ENCODE data around the gene MVP. TPM values are rescaled to one million over a fixed set of nuclear protein-coding genes. Genes with fewer than 3 reads are reported as not detected.

Gene MVP
- total RNA-seq, 1 experiment from 2014 or later: 75.1 TPM

DNA sequence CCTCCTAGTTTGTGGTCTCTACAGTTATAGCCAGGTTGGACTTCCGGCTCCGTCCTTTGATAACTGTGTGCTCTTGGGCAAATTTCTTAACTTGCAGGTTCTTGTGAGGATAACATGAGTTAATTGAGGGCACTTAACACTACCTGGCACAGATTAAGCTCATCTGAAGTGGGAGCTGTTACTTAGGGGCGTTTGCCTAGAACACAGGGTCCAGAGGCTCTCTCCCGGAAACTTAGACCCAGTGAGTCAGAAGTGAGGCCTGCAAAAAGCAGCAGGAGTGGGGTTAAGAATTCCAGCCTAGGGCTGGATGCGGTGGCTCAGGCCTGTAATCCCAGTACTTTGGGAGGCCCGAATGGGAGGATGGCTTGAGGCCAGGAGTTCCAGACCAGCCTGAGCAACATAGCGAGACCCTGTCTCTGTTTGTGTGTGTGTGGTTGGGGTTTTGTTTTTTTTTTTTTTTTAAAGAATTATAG, 1.4 kb downstream of the MVP start:
- no peaks in the 10 kb centered on the region for H3K9me3 ChIP-seq (ENCODE audit: control insufficient read depth in 1 of 2, insufficient read depth in 1 of 2, low read depth in 1 of 2, low read length in 2 of 2)
- CTCF ChIA-PET: interaction anchor here (0.9 to 3.3 kb wide), 2 partner anchors 27 to 211 kb away, joined by 3 to 28 read pairs; no protein-coding TSS in a partner anchor
- peaks cover 74% of the 10 kb centered on the region for H3K79me2 ChIP-seq (ENCODE audit: insufficient read depth, low read length)
- POLR2A ChIA-PET: interaction anchor here (1.2 to 4.3 kb wide), 4 partner anchors 17 to 199 kb away, joined by 3 to 14 read pairs (median 7); partner anchors contain the start of gene SEZ6L2
- peak overlapping the region; percentile 74 to 86 for H3K4me3 ChIP-seq (replicated peaks in 1 of 2; ENCODE audit: low read depth in 1 of 2, low read length in 2 of 2)
- DNase-seq (ENCODE audit: low read depth, low spot score): peak; percentile 70
- RAD21 ChIA-PET (ENCODE audit: low non-redundant PET in 1 of 2, low total read pairs in 2 of 2, uncharacterized antibody in 2 of 2, unreplicated experiment in 2 of 2): interaction anchor here in 1 of 2 experiments (0.6 to 0.7 kb wide), 2 partner anchors 13 to 117 kb away, joined by 4 to 7 read pairs; no protein-coding TSS in a partner anchor
- no peaks in the 10 kb centered on the region for H3K9me2 ChIP-seq (ENCODE audit: insufficient read depth)
- peak overlapping the region; percentile 98 for H3K27ac ChIP-seq (ENCODE audit: low read depth, low read length)
- peaks cover 0 to 8% of the 10 kb centered on the region in 2 experiments; a peak in 2 of 4 replicates for H3K36me3 ChIP-seq (ENCODE audit: control insufficient read depth in 1 of 2, insufficient read depth in 2 of 2, low read length in 2 of 2)
- no TSS peak for BruUV-seq (replicated peaks)
- H2AFZ ChIP-seq (ENCODE audit: low read depth, low read length, poor library complexity, severe bottlenecking): no peak overlapping the region
- H3K4me2 ChIP-seq (ENCODE audit: low read length): peak overlapping the region; percentile 78
- peaks cover 70 to 99% of the 10 kb centered on the region in 2 experiments for H3K4me1 ChIP-seq (ENCODE audit: control insufficient read depth in 1 of 2, insufficient read depth in 2 of 2, low read length in 2 of 2)
- H4K20me1 ChIP-seq (ENCODE audit: insufficient read depth): no peaks in the 10 kb centered on the region; the same call in 1 of the 2 replicates
- ATAC-seq: peak; percentile 49
- peak overlapping the region; percentile 67 for H3K9ac ChIP-seq (ENCODE audit: low read length)
- TF ChIP-seq ZFX (IDR thresholded peaks at IDR 0.05): peak; percentile 37; the same call in 1 of the 2 replicates
- no peak for TF ChIP-seq FOSL1 (IDR thresholded peaks at IDR 0.05; ENCODE audit: low read depth)
- intact Hi-C loops (cut with micrococcal nuclease): loop anchor here (2.0 kb wide), 1 partner anchor 199 kb away; no protein-coding TSS in a partner anchor
- H3K27me3 ChIP-seq (ENCODE audit: insufficient read depth, low read length): no peaks in the 10 kb centered on the region

GRCh38 chr16:29824589-29825144, 4.4 kb downstream of the MVP start:
- Histone ChIP-seq H3K27ac (ENCODE audit: low read depth, low read length) (peak overlapping the region; percentile 98), H3K27me3 (ENCODE audit: insufficient read depth, low read length) (no peaks in the 10 kb centered on the region), H4K20me1 (ENCODE audit: insufficient read depth) (no peaks in the 10 kb centered on the region; the same call in 1 of the 2 replicates), H3K9me2 (ENCODE audit: insufficient read depth) (no peaks in the 10 kb centered on the region), H3K9me3 (ENCODE audit: control insufficient read depth in 1 of 2, insufficient read depth in 1 of 2, low read depth in 1 of 2, low read length in 2 of 2) (no peaks in the 10 kb centered on the region), H3K9ac (ENCODE audit: low read length) (peak overlapping the region; percentile 56), H3K4me1 (ENCODE audit: control insufficient read depth in 1 of 2, insufficient read depth in 2 of 2, low read length in 2 of 2) (peaks cover 74 to 99% of the 10 kb centered on the region in 2 experiments), H3K79me2 (ENCODE audit: insufficient read depth, low read length) (peaks cover 45% of the 10 kb centered on the region), H3K4me3 (replicated peaks in 1 of 2; ENCODE audit: low read depth in 1 of 2, low read length in 2 of 2) (peak overlapping the region in 1 of 2 experiments; percentile 38; a peak in 2 of 4 replicates), H2AFZ (ENCODE audit: low read depth, low read length, poor library complexity, severe bottlenecking) (no peak overlapping the region), H3K36me3 (ENCODE audit: control insufficient read depth in 1 of 2, insufficient read depth in 2 of 2, low read length in 2 of 2) (no peaks in the 10 kb centered on the region; a peak in 1 of 4 replicates), H3K4me2 (ENCODE audit: low read length) (peak overlapping the region; percentile 78)
- RAD21 ChIA-PET (ENCODE audit: low non-redundant PET in 1 of 2, low total read pairs in 2 of 2, uncharacterized antibody in 2 of 2, unreplicated experiment in 2 of 2): no interaction called here
- CTCF ChIA-PET: interaction anchor here (0.6 to 4.9 kb wide), 3 partner anchors 8 to 208 kb away, joined by 3 to 29 read pairs (median 12); partner anchors contain the start of gene PAGR1
- ATAC-seq: no peak
- no peak for DNase-seq (ENCODE audit: low read depth, low spot score)
- POLR2A ChIA-PET: interaction anchor here (1.1 to 1.4 kb wide), 2 partner anchors 9 to 17 kb away, joined by 3 to 5 read pairs; partner anchors contain the start of gene PAGR1
- TF ChIP-seq SP1 (IDR thresholded peaks at IDR 0.05; ENCODE audit: low read depth) (no peak), EGR1 (IDR thresholded peaks at IDR 0.05; ENCODE audit: low read depth) (no peak), ZNF274 (IDR thresholded peaks at IDR 0.05; ENCODE audit: low read depth, low read length) (no peak), EZH2 (IDR thresholded peaks at IDR 0.05) (no peak), SRF (IDR thresholded peaks at IDR 0.05; ENCODE audit: low read depth) (no peak), ELF1 (IDR thresholded peaks at IDR 0.05; ENCODE audit: borderline replicate concordance, low read depth) (no peak), CEBPB (IDR thresholded peaks at IDR 0.05; ENCODE audit: low read depth) (no peak), RAD21 (IDR thresholded peaks at IDR 0.05; ENCODE audit: low read depth) (no peak)
- TF ChIP-seq, protein P1, sequence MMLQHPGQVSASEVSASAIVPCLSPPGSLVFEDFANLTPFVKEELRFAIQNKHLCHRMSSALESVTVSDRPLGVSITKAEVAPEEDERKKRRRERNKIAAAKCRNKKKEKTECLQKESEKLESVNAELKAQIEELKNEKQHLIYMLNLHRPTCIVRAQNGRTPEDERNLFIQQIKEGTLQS (IDR thresholded peaks at IDR 0.05): no peak
- TF ChIP-seq, protein P2, sequence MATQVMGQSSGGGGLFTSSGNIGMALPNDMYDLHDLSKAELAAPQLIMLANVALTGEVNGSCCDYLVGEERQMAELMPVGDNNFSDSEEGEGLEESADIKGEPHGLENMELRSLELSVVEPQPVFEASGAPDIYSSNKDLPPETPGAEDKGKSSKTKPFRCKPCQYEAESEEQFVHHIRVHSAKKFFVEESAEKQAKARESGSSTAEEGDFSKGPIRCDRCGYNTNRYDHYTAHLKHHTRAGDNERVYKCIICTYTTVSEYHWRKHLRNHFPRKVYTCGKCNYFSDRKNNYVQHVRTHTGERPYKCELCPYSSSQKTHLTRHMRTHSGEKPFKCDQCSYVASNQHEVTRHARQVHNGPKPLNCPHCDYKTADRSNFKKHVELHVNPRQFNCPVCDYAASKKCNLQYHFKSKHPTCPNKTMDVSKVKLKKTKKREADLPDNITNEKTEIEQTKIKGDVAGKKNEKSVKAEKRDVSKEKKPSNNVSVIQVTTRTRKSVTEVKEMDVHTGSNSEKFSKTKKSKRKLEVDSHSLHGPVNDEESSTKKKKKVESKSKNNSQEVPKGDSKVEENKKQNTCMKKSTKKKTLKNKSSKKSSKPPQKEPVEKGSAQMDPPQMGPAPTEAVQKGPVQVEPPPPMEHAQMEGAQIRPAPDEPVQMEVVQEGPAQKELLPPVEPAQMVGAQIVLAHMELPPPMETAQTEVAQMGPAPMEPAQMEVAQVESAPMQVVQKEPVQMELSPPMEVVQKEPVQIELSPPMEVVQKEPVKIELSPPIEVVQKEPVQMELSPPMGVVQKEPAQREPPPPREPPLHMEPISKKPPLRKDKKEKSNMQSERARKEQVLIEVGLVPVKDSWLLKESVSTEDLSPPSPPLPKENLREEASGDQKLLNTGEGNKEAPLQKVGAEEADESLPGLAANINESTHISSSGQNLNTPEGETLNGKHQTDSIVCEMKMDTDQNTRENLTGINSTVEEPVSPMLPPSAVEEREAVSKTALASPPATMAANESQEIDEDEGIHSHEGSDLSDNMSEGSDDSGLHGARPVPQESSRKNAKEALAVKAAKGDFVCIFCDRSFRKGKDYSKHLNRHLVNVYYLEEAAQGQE (IDR thresholded peaks at IDR 0.05; ENCODE audit: low read depth): no peak
- BruUV-seq (replicated peaks): no TSS peak
- intact Hi-C loops (cut with micrococcal nuclease): no loop called here

Data from HCT116 (cell line).